Heart left ventricle (tissue), 16 donors: ENCODE data around the gene GRK3. TPM values are rescaled to one million over a fixed set of nuclear protein-coding genes. Genes with fewer than 3 reads are reported as not detected.
"Not testable (repeated sequence)": the region's sequence is repeated elsewhere in the genome, so short reads cannot be mapped to it uniquely, and the experiment has no call there.

Source experiments
- ATAC-seq, 4 donors: fragments of 200-7000 bp; cut with Tn5 transposase; one replicate each; pipeline ENCODE4 v1.9.1; 2020 to 2022; ENCODE audit warnings: moderate library complexity in 4 of 4, mild to moderate bottlenecking in 3 of 4, moderate number of reproducible peaks in 1 of 4
- DNase-seq, 5 donors: peaks; one replicate each; pipeline ENCODE4 v3.0.0-alpha.2; 2020
- H3K27ac ChIP-seq, 12 donors: fragments of 200-600 bp; sonication (generic) in 4 of 12; one replicate each; pipeline versions ENCODE4 v1.5.0 to v1.8.0; 2016 to 2022; ENCODE audit warnings: mild to moderate bottlenecking in 2 of 12
- H3K27me3 ChIP-seq, 9 donors: fragments of 200-600 bp; sonication (generic) in 2 of 9; one replicate each; pipeline versions ENCODE4 v1.5.1 to v1.8.0; 2016 to 2022; ENCODE audit warnings: mild to moderate bottlenecking in 3 of 9
- H3K36me3 ChIP-seq, 9 donors: fragments of 200-600 bp; sonication (generic) in 2 of 9; one replicate each; pipeline versions ENCODE4 v1.5.0 to v1.8.0; 2018 to 2022; ENCODE audit warnings: mild to moderate bottlenecking in 2 of 9
- H3K4me1 ChIP-seq, 12 donors: fragments of 200-600 bp; sonication (generic) in 4 of 12; one replicate each; pipeline versions ENCODE4 v1.5.0 to v1.8.0; 2016 to 2022; ENCODE audit warnings: mild to moderate bottlenecking in 3 of 12
- H3K4me3 ChIP-seq, 12 donors: fragments of 200-600 bp; sonication (generic) in 4 of 12; one replicate each; pipeline versions ENCODE4 v1.5.0 to v1.8.0; 2017 to 2022; ENCODE audit warnings: mild to moderate bottlenecking in 9 of 12, moderate library complexity in 4 of 12
- H3K9me3 ChIP-seq, 12 donors: fragments of 200-600 bp; sonication (generic) in 4 of 12; one replicate each; pipeline versions ENCODE4 v1.5.0 to v1.8.0; 2016 to 2022; ENCODE audit warnings: mild to moderate bottlenecking in 1 of 12
- POLR2A ChIP-seq, 2 donors: fragments of 450-650 bp; IDR thresholded peaks; one replicate each; pipeline ENCODE4 v1.6.1; 2017; ENCODE audit warnings: antibody characterized with exemption in 2 of 2, mild to moderate bottlenecking in 2 of 2, moderate library complexity in 2 of 2
- WGBS, 4 donors: extraction: QIAGEN DNeasy Blood & Tissue Kit in 2 of 4; methylation state at CpG; one replicate each; pipeline versions ENCODE4 v1.1.5 to v1.1.7; 2013 to 2018; 5-methylcytosine and 5-hydroxymethylcytosine counted together
- intact Hi-C, 10 donors: fragments of 100-400 bp; cut with DNase I; formaldehyde crosslinking; loops; one replicate each; pipeline versions ENCODE4 v1.11.1 to v1.14.2; 2022
- polyA plus RNA-seq, 2 donors: library from polyadenylated mRNA; stranded (reverse); fragments of 200-250 nt; gene quantifications; one replicate each; pipeline ENCODE4 v1.2.3, GENCODE V29; 2013
- total RNA-seq, 9 donors: library from RNA; depleted of rRNA in 2 of 9; stranded (reverse); fragments of >200 nt in 2 of 9; fragmentation: NEBNext Ultra II Directional in 3 of 9; extraction: Animal tissue kit (Norgen Biotek cat#: 25700) in 3 of 9; gene quantifications; one replicate each; pipeline versions ENCODE4 v1.1.0 to v1.2.4, GENCODE V29; 2016 to 2023
- TF ChIP-seq, protein P1 (sequence below), 12 donors: fragments of 200-600 bp; sonication (generic) in 4 of 12; IDR thresholded peaks; one replicate each; pipeline versions ENCODE4 v1.5.0 to v1.8.0; 2018 to 2022; ENCODE audit warnings: antibody characterized with exemption in 12 of 12, mild to moderate bottlenecking in 5 of 12
- donor health status: ischemic (EF 13 %, LVEDD 7.1; RV severe dilation, severe dysfunction).
- donor health status: healthy with polysubstance abuse.
- donor health status: DM: no; HTN: yes; CAD: no.
- donor health status: DM: no; HTN: no; CAD: no.
- donor health status: ischemic (EF 25% LVEDD 6.9; RV normal size, moderate dysfunction).
- donor health status: ischemic (EF 25% LVEDD 5.7; RV mildly dilated, moderate dysfunction).
- donor health status: healthy.
- donor health status: DM: yes; HTN: yes; CAD: no.
- donor health status: ischemic (EF 35%, LVEDD 5.7; RV mildly dilated, moderate dysfunction).
- donor health status: nonischemic (EF 11% LVEDD 7.7; RV severe dilation, severe dysfunction).
- donor health status: DM: yes; HTN: yes; CAD: no.
- donor health status: PGD.
- donor health status: ischemic (EF 29% LVEDD 5.4; RV normal size, mild dysfunction).
- donor health status: nonischemic (EF 23%, LVEDD 6.1; RV moderate dilation, normal function).

GRK3 gene
- total and polyA plus RNA-seq, 11 donors, result 1.1 to 16.2 (median 5.9) TPM

GRCh38 chr22:25566898-25567235 lies 2.4 kb downstream of the GRK3 start:
- intact Hi-C loops, result loop anchor here in 3 of 10 donors (10.0 kb wide), 2 partner anchors 98 to 128 kb away; no protein-coding TSS in a partner anchor
- DNase-seq, result no peak
- TF ChIP-seq POLR2A (IDR thresholded peaks at IDR 0.05), result no peak
- TF ChIP-seq, protein P1, sequence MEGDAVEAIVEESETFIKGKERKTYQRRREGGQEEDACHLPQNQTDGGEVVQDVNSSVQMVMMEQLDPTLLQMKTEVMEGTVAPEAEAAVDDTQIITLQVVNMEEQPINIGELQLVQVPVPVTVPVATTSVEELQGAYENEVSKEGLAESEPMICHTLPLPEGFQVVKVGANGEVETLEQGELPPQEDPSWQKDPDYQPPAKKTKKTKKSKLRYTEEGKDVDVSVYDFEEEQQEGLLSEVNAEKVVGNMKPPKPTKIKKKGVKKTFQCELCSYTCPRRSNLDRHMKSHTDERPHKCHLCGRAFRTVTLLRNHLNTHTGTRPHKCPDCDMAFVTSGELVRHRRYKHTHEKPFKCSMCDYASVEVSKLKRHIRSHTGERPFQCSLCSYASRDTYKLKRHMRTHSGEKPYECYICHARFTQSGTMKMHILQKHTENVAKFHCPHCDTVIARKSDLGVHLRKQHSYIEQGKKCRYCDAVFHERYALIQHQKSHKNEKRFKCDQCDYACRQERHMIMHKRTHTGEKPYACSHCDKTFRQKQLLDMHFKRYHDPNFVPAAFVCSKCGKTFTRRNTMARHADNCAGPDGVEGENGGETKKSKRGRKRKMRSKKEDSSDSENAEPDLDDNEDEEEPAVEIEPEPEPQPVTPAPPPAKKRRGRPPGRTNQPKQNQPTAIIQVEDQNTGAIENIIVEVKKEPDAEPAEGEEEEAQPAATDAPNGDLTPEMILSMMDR (IDR thresholded peaks at IDR 0.05), result no peak
- Histone ChIP-seq H3K27me3 (no peaks in the 10 kb centered on the region), H3K4me3 (peak overlapping the region in 5 of 12 donors; percentile 73 to 96 (median 89)), H3K9me3 (no peaks in the 10 kb centered on the region), H3K4me1 (peaks cover 0 to 63% (median 10%) of the 10 kb centered on the region in 12 donors), H3K36me3 (no peaks in the 10 kb centered on the region), H3K27ac (peak overlapping the region in 1 of 12 donors; percentile 87)
- peak in 1 of 4 donors; percentile 44 for ATAC-seq
- 62 to 74% (median 67%) methylated on average over 2 of the region's 2 CpGs for WGBS, 4 donors

- TF ChIP-seq, protein P1 (IDR thresholded peaks at IDR 0.05), result no peak
- TF ChIP-seq POLR2A (IDR thresholded peaks at IDR 0.05), result no peak
- WGBS, 4 donors, result 51 to 75% (median 62%) methylated on average over 1 of the region's 1 CpG
- Histone ChIP-seq H3K4me3 (peak overlapping the region in 2 of 12 donors; percentile 14 to 15), H3K9me3 (no peaks in the 10 kb centered on the region), H3K4me1 (peaks cover 0 to 59% (median 10%) of the 10 kb centered on the region in 12 donors), H3K27ac (peak overlapping the region in 1 of 12 donors; percentile 59), H3K27me3 (no peaks in the 10 kb centered on the region), H3K36me3 (no peaks in the 10 kb centered on the region)
- DNase-seq (no peak), ATAC-seq (no peak)
- intact Hi-C loops, result loop anchor here in 3 of 10 donors (10.0 kb wide), 2 partner anchors 98 to 128 kb away; no protein-coding TSS in a partner anchor
These were observed 2.8 kb downstream of the GRK3 start for GRCh38 chr22:25567251-25567675.

GRCh38 chr22:25568066-25568465 lies 3.6 kb downstream of the GRK3 start:
- intact Hi-C loops, result loop anchor here in 3 of 10 donors (10.0 kb wide), 2 partner anchors 97 to 127 kb away; no protein-coding TSS in a partner anchor
- H3K9me3 ChIP-seq, ATAC-seq, H3K36me3 ChIP-seq, H3K27me3 ChIP-seq, DNase-seq, H3K4me3 ChIP-seq: not testable (repeated sequence)
- Histone ChIP-seq H3K4me1 (peaks cover 0 to 61% (median 10%) of the 10 kb centered on the region in 12 donors), H3K27ac (peak overlapping the region in 1 of 12 donors; percentile 59)
- 83 to 88% (median 86%) methylated on average over 2 of the region's 2 CpGs for WGBS, 4 donors

- Histone ChIP-seq H3K4me1 (peaks cover 0 to 56% (median 7%) of the 10 kb centered on the region in 12 donors), H3K36me3 (no peaks in the 10 kb centered on the region), H3K27ac (no peak overlapping the region), H3K4me3 (no peak overlapping the region), H3K27me3 (no peaks in the 10 kb centered on the region), H3K9me3 (no peaks in the 10 kb centered on the region)
- no peak for ATAC-seq
- WGBS, 4 donors, result 66 to 80% (median 74%) methylated on average over 9 of the region's 9 CpGs
- no peak for DNase-seq
- TF ChIP-seq POLR2A (IDR thresholded peaks at IDR 0.05), result no peak
- TF ChIP-seq, protein P1 (IDR thresholded peaks at IDR 0.05), result no peak
- intact Hi-C loops, result loop anchor here in 3 of 10 donors (10.0 kb wide), 2 partner anchors 95 to 125 kb away; no protein-coding TSS in a partner anchor
These were observed 4.9 kb downstream of the GRK3 start for GRCh38 chr22:25569361-25569760.

DNA sequence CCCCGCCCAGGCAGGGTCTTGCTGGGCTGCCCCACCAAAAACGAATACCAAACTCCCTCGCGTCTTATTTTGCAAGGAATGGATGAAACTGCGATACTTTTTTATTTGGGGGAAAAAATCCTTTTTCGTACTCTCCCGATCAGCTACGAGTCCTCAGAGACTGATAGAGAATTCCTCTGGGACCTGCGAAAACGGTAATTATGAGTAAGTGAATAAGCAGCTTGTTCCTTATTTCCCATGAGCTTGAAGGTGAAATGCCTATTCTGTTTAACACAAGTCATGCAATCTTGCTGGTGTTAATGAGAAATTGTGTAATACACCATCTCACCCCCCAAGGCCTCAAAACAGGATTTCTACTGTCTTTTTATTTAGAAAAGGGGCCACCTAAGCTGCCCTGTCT lies 5.5 kb downstream of the GRK3 start:
- Histone ChIP-seq H3K9me3 (no peaks in the 10 kb centered on the region), H3K27me3 (no peaks in the 10 kb centered on the region), H3K27ac (no peak overlapping the region), H3K36me3 (no peaks in the 10 kb centered on the region), H3K4me1 (peaks cover 0 to 56% (median 7%) of the 10 kb centered on the region in 12 donors), H3K4me3 (no peak overlapping the region)
- 81 to 91% (median 86%) methylated on average over 10 of the region's 10 CpGs for WGBS, 4 donors
- TF ChIP-seq, protein P1 (IDR thresholded peaks at IDR 0.05), result no peak
- TF ChIP-seq POLR2A (IDR thresholded peaks at IDR 0.05), result no peak
- no peak for ATAC-seq
- no peak for DNase-seq
- intact Hi-C loops, result loop anchor here in 3 of 10 donors (10.0 kb wide), 2 partner anchors 95 to 125 kb away; no protein-coding TSS in a partner anchor
